Cardiac fibroblast (primary cell): ENCODE measurements around the gene ZNF597.
A peak's percentile ranks its signal among the peaks of the same experiment; 100 is the strongest.

Experiments used
- DNase-seq, 2 donors: peaks; one replicate each; pipeline versions ENCODE4 v3.0.0 to v3.0.0-alpha.2; 2010; ENCODE audit warnings: low read depth in 2 of 2
- H3K4me3 ChIP-seq, 2 donors: replicated peaks in 1 of 2; 1 replicate in 1 of 2; 2 replicates in 1 of 2; pipeline ENCODE4 v1.5.1; 2011; ENCODE audit warnings: low read depth in 2 of 2, low read length in 2 of 2, mild to moderate bottlenecking in 2 of 2, moderate library complexity in 1 of 2
- CTCF ChIP-seq: IDR thresholded peaks from one replicate; pipeline ENCODE4 v1.5.1; 2011; ENCODE audit warnings: low read depth, mild to moderate bottlenecking, low read length, inconsistent platforms

The ZNF597 gene

DNA sequence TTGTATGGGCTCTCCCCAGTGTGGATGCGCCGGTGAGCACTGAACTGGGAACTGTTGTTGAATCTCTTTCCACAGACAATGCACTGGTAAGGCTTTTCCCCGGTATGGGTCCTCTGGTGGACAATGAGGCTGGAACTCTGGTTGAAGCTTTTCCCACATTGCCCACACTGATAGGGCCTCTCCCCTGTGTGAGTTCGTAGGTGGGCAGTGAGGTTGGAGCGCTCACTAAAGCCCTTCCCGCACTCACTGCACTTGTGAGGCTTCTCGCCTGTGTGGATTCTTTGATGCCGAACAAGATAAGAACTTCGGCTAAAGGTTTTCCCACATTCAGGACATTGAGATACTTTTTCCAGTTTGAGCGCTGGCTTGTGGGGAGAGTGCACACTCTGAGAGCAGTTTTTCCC, 60.3 kb downstream of the ZNF597 start:
- H3K4me3 ChIP-seq = no peak overlapping the region
- peak in 1 of 2 donors; percentile 17 for DNase-seq
- TF ChIP-seq CTCF = no peak
